ENCODE results near the gene TIGD3. TPM values are rescaled to one million over a fixed set of nuclear protein-coding genes. Genes with fewer than 3 reads are reported as not detected.

TIGD3 gene
- total and polyA plus RNA-seq, 7 experiments from 2014 or later: 0.39 to 2.0 (median 1.1) TPM

GRCh38 chr11:65315866-65316226 is 38.7 kb upstream of the TIGD3 start:
- peaks cover 0 to 6% (median 0%) of the 10 kb centered on the region in 3 experiments for H3K36me3 ChIP-seq (ENCODE audit: control insufficient read depth in 2 of 3, insufficient read depth in 3 of 3, low read length in 3 of 3)
- H3K27ac ChIP-seq (ENCODE audit: low read depth, low read length): no peak overlapping the region
- Mint-ChIP-seq H3K9me3 (no peaks in the 10 kb centered on the region), H3K27ac (peak overlapping the region in 3 of 9 donors; percentile 32 to 70 (median 40)), H3K27me3 (peaks cover 0 to 12% (median 0%) of the 10 kb centered on the region in 5 donors), H3K36me3 (no peaks in the 10 kb centered on the region), H3K4me1 (peaks cover 0 to 13% (median 5%) of the 10 kb centered on the region in 7 donors), H3K4me3 (peak overlapping the region; percentile 47 to 86 (median 74))
- H3K4me1 ChIP-seq (ENCODE audit: control insufficient read depth in 2 of 2, insufficient read depth in 2 of 2, low read length in 2 of 2): peaks cover 0 to 11% of the 10 kb centered on the region in 2 donors
- H3K9me3 ChIP-seq (ENCODE audit: control insufficient read depth in 2 of 3, low read length in 3 of 3): no peaks in the 10 kb centered on the region
- ChIA-PET CTCF (interaction anchor here (0.6 to 5.1 kb wide), 16 partner anchors 12 to 319 kb away, joined by 3 to 54 read pairs (median 4); partner anchors contain the start of genes BATF2, DPF2, FAU and MRPL49), POLR2A (interaction anchor here (0.7 to 3.0 kb wide), 9 partner anchors 8 to 183 kb away, joined by 3 to 22 read pairs (median 4); partner anchors contain the start of genes DPF2, MALAT1 and POLA2)
- no peak for ATAC-seq
- DNase-seq: no peak
- H3K4me3 ChIP-seq (ENCODE audit: low read length): peak overlapping the region; percentile 68
- intact Hi-C loops (cut with micrococcal nuclease): loop anchor here (1.0 to 10.0 kb wide), 7 partner anchors 14 to 303 kb away; partner anchors contain the start of genes TM7SF2 (in 1 of the 2) and ZNHIT2 (in 1 of the 2)
- no peaks in the 10 kb centered on the region for H3K27me3 ChIP-seq (ENCODE audit: control insufficient read depth in 2 of 2, insufficient read depth in 2 of 2, low read length in 2 of 2)

- ATAC-seq (peak; percentile 18), DNase-seq (no peak)
- Mint-ChIP-seq H3K36me3 (no peaks in the 10 kb centered on the region), H3K4me3 (peak overlapping the region in 9 of 10 donors; percentile 47 to 86 (median 71)), H3K9me3 (no peaks in the 10 kb centered on the region), H3K27ac (peak overlapping the region in 1 of 9 donors; percentile 40), H3K4me1 (peaks cover 0 to 13% (median 5%) of the 10 kb centered on the region in 7 donors), H3K27me3 (peaks cover 0 to 12% (median 0%) of the 10 kb centered on the region in 5 donors)
- peaks cover 0 to 6% (median 0%) of the 10 kb centered on the region in 3 experiments for H3K36me3 ChIP-seq (ENCODE audit: control insufficient read depth in 2 of 3, insufficient read depth in 3 of 3, low read length in 3 of 3)
- no peaks in the 10 kb centered on the region for H3K27me3 ChIP-seq (ENCODE audit: control insufficient read depth in 2 of 2, insufficient read depth in 2 of 2, low read length in 2 of 2)
- no peak overlapping the region for H3K27ac ChIP-seq (ENCODE audit: low read depth, low read length)
- ChIA-PET POLR2A (interaction anchor here (1.0 to 3.0 kb wide), 7 partner anchors 10 to 182 kb away, joined by 3 to 22 read pairs (median 4); partner anchors contain the start of genes DPF2, MALAT1 and POLA2), CTCF (interaction anchor here (0.5 to 5.1 kb wide), 14 partner anchors 11 to 556 kb away, joined by 3 to 54 read pairs (median 4); partner anchors contain the start of gene DPF2)
- no peaks in the 10 kb centered on the region for H3K9me3 ChIP-seq (ENCODE audit: control insufficient read depth in 2 of 3, low read length in 3 of 3)
- H3K4me1 ChIP-seq (ENCODE audit: control insufficient read depth in 2 of 2, insufficient read depth in 2 of 2, low read length in 2 of 2): peaks cover 0 to 11% of the 10 kb centered on the region in 2 donors
- intact Hi-C loops (cut with micrococcal nuclease): loop anchor here in 1 of 2 donors (10.0 kb wide), 1 partner anchor 202 kb away; the partner anchor contains the start of genes TM7SF2 and ZNHIT2
- no peak overlapping the region for H3K4me3 ChIP-seq (ENCODE audit: low read length)
These were observed 38.1 kb upstream of the TIGD3 start for GRCh38 chr11:65316227-65317024.

GRCh38 chr11:65317025-65317786 is 37.3 kb upstream of the TIGD3 start:
- ATAC-seq (no peak), DNase-seq (no peak)
- POLR2A ChIA-PET: interaction anchor here (0.6 to 3.0 kb wide), 5 partner anchors 9 to 225 kb away, joined by 3 to 22 read pairs (median 4); partner anchors contain the start of gene DPF2
- H3K27ac ChIP-seq (ENCODE audit: low read depth, low read length): no peak overlapping the region
- peaks cover 0 to 12% (median 0%) of the 10 kb centered on the region in 5 donors for H3K27me3 Mint-ChIP-seq
- H3K4me1 Mint-ChIP-seq: peaks cover 0 to 13% (median 5%) of the 10 kb centered on the region in 7 donors
- no peak overlapping the region for H3K4me3 ChIP-seq (ENCODE audit: low read length)
- no peak overlapping the region for H3K27ac Mint-ChIP-seq
- H3K36me3 ChIP-seq (ENCODE audit: control insufficient read depth in 2 of 3, insufficient read depth in 3 of 3, low read length in 3 of 3): peaks cover 0 to 6% (median 0%) of the 10 kb centered on the region in 3 experiments
- CTCF ChIA-PET: interaction anchor here (0.6 to 5.1 kb wide), 10 partner anchors 10 to 470 kb away, joined by 3 to 54 read pairs (median 4); partner anchors contain the start of gene DPF2
- peaks cover 0 to 11% of the 10 kb centered on the region in 2 donors for H3K4me1 ChIP-seq (ENCODE audit: control insufficient read depth in 2 of 2, insufficient read depth in 2 of 2, low read length in 2 of 2)
- peak overlapping the region in 2 of 10 donors; percentile 43 to 82 for H3K4me3 Mint-ChIP-seq
- H3K9me3 ChIP-seq (ENCODE audit: control insufficient read depth in 2 of 3, low read length in 3 of 3): no peaks in the 10 kb centered on the region
- no peaks in the 10 kb centered on the region for H3K27me3 ChIP-seq (ENCODE audit: control insufficient read depth in 2 of 2, insufficient read depth in 2 of 2, low read length in 2 of 2)
- H3K9me3 Mint-ChIP-seq: no peaks in the 10 kb centered on the region
- intact Hi-C loops (cut with micrococcal nuclease): loop anchor here in 1 of 2 donors (10.0 kb wide), 1 partner anchor 202 kb away; the partner anchor contains the start of genes TM7SF2 and ZNHIT2
- H3K36me3 Mint-ChIP-seq: no peaks in the 10 kb centered on the region

GRCh38 chr11:65320386-65321075 is 34.0 kb upstream of the TIGD3 start:
- ChIA-PET CTCF (no interaction called here), POLR2A (interaction anchor here (0.6 to 1.3 kb wide), 2 partner anchors 59 to 79 kb away, joined by 3 to 4 read pairs; partner anchors contain the start of gene POLA2)
- ATAC-seq (no peak), DNase-seq (no peak)
- H3K4me3 Mint-ChIP-seq: no peak overlapping the region
- peaks cover 0 to 5% (median 4%) of the 10 kb centered on the region in 7 donors for H3K4me1 Mint-ChIP-seq
- Histone ChIP-seq H3K4me1 (ENCODE audit: control insufficient read depth in 2 of 2, insufficient read depth in 2 of 2, low read length in 2 of 2) (peaks cover 0 to 4% of the 10 kb centered on the region in 2 donors), H3K9me3 (ENCODE audit: control insufficient read depth in 2 of 3, low read length in 3 of 3) (no peaks in the 10 kb centered on the region), H3K4me3 (ENCODE audit: low read length) (no peak overlapping the region), H3K36me3 (ENCODE audit: control insufficient read depth in 2 of 3, insufficient read depth in 3 of 3, low read length in 3 of 3) (no peaks in the 10 kb centered on the region), H3K27me3 (ENCODE audit: control insufficient read depth in 2 of 2, insufficient read depth in 2 of 2, low read length in 2 of 2) (no peaks in the 10 kb centered on the region), H3K27ac (ENCODE audit: low read depth, low read length) (no peak overlapping the region)
- intact Hi-C loops (cut with micrococcal nuclease): no loop called here
- H3K27me3 Mint-ChIP-seq: peaks cover 0 to 5% (median 3%) of the 10 kb centered on the region in 5 donors
- no peak overlapping the region for H3K27ac Mint-ChIP-seq
- H3K9me3 Mint-ChIP-seq: no peaks in the 10 kb centered on the region
- H3K36me3 Mint-ChIP-seq: no peaks in the 10 kb centered on the region

DNA sequence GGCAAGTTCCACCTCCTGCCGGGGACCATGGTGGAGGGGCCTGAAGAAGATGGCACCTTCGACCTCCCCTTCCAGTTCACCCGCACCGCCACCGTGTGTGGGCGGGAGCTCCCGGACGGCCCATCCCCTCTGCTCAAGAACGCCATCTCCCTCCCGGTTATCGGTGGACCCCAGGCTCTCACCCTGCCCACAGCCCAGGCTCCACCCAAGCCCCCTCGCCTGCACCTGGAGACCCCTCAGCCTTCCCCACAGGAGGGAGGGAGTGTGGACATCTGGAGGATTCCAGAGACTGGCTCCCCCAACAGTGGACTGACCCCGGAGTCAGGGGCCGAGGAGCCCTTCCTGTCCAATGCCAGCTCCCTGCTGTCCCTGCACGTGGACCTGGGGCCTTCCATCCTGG is 33.5 kb upstream of the TIGD3 start:
- peaks cover 0 to 5% (median 3%) of the 10 kb centered on the region in 5 donors for H3K27me3 Mint-ChIP-seq
- H3K4me3 Mint-ChIP-seq: no peak overlapping the region
- no peaks in the 10 kb centered on the region for H3K4me1 Mint-ChIP-seq
- no peak overlapping the region for H3K27ac Mint-ChIP-seq
- POLR2A ChIA-PET: no interaction called here
- H3K36me3 Mint-ChIP-seq: no peaks in the 10 kb centered on the region
- H3K27ac ChIP-seq (ENCODE audit: low read depth, low read length): no peak overlapping the region
- no peaks in the 10 kb centered on the region for H3K9me3 ChIP-seq (ENCODE audit: control insufficient read depth in 2 of 3, low read length in 3 of 3)
- CTCF ChIA-PET: no interaction called here
- no peaks in the 10 kb centered on the region for H3K9me3 Mint-ChIP-seq
- ATAC-seq: no peak
- no peak overlapping the region for H3K4me3 ChIP-seq (ENCODE audit: low read length)
- no peaks in the 10 kb centered on the region for H3K27me3 ChIP-seq (ENCODE audit: control insufficient read depth in 2 of 2, insufficient read depth in 2 of 2, low read length in 2 of 2)
- intact Hi-C loops (cut with micrococcal nuclease): no loop called here
- DNase-seq: no peak
- H3K36me3 ChIP-seq (ENCODE audit: control insufficient read depth in 2 of 3, insufficient read depth in 3 of 3, low read length in 3 of 3): no peaks in the 10 kb centered on the region
- H3K4me1 ChIP-seq (ENCODE audit: control insufficient read depth in 2 of 2, insufficient read depth in 2 of 2, low read length in 2 of 2): no peaks in the 10 kb centered on the region
